Endothelial cell (in vitro differentiated cells): ENCODE data around the gene MCU. TPM values are rescaled to one million over a fixed set of nuclear protein-coding genes. Genes with fewer than 3 reads are reported as not detected.

ENCODE experiments used
- DNase-seq: peaks from one replicate; pipeline ENCODE4 v3.0.0; 2021; ENCODE audit warnings: low spot score
- H3K27ac Mint-ChIP-seq: one replicate; pipeline ENCODE4 v1.8.0; 2021; ENCODE audit warnings: mixed read lengths, inconsistent platforms; ENCODE audit not compliant: unreplicated experiment
- H3K27me3 Mint-ChIP-seq: one replicate; pipeline ENCODE4 v1.8.0; 2021; ENCODE audit warnings: mild to moderate bottlenecking, moderate library complexity, mixed read lengths, inconsistent platforms; ENCODE audit not compliant: unreplicated experiment
- H3K36me3 Mint-ChIP-seq: one replicate; pipeline ENCODE4 v1.8.0; 2021; ENCODE audit warnings: mild to moderate bottlenecking, low read depth, mixed read lengths, inconsistent platforms; ENCODE audit not compliant: unreplicated experiment
- H3K4me1 Mint-ChIP-seq: one replicate; pipeline ENCODE4 v1.8.0; 2021; ENCODE audit warnings: mild to moderate bottlenecking, mixed read lengths, inconsistent platforms; ENCODE audit not compliant: unreplicated experiment
- H3K4me3 Mint-ChIP-seq: one replicate; pipeline ENCODE4 v1.8.0; 2021; ENCODE audit warnings: mild to moderate bottlenecking, mixed read lengths, inconsistent platforms; ENCODE audit not compliant: unreplicated experiment
- H3K9me3 Mint-ChIP-seq: one replicate; pipeline ENCODE4 v1.8.0; 2021; ENCODE audit warnings: mixed read lengths, inconsistent platforms; ENCODE audit not compliant: unreplicated experiment
- total RNA-seq: library from RNA; stranded (reverse); fragmentation: NEBNext Ultra II Directional; extraction: Animal tissue kit (Norgen Biotek cat#: 25700); gene quantifications from one replicate; pipeline ENCODE4 v1.2.1, GENCODE V29; 2021; ENCODE audit not compliant: unreplicated experiment
- TF ChIP-seq, protein P1 (sequence below): fragments of 200-600 bp; sonication (generic); IDR thresholded peaks from one replicate; pipeline ENCODE4 v1.5.0; 2021; ENCODE audit warnings: antibody characterized with exemption; ENCODE audit not compliant: unreplicated experiment

MCU gene
- total RNA-seq, 1 donor from 2014 or later = 39.6 TPM

DNA sequence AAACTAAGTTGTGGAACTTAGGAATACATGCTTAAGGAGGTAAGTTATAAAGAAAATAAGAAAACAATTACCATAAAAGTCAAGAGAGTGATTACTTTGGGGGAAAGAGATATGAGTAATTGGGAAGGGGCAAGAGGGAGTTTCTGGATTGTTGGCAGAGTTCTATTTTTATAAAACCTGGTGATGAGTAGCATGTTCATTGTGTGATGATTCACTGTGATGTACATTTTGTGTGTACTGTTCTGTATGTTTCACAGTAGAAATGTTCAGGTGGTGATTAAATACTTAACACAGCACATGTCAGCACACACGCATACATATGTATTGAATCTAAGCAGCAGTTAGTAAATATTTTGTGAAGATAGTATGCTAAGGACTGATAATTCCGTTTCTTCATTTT is 191.9 kb downstream of the MCU start:
- peaks cover 50% of the 10 kb centered on the region for H3K36me3 Mint-ChIP-seq
- H3K4me3 Mint-ChIP-seq = no peak overlapping the region
- H3K27me3 Mint-ChIP-seq = no peaks in the 10 kb centered on the region
- H3K4me1 Mint-ChIP-seq = peaks cover 19% of the 10 kb centered on the region
- no peaks in the 10 kb centered on the region for H3K9me3 Mint-ChIP-seq
- DNase-seq = no peak
- TF ChIP-seq, protein P1, sequence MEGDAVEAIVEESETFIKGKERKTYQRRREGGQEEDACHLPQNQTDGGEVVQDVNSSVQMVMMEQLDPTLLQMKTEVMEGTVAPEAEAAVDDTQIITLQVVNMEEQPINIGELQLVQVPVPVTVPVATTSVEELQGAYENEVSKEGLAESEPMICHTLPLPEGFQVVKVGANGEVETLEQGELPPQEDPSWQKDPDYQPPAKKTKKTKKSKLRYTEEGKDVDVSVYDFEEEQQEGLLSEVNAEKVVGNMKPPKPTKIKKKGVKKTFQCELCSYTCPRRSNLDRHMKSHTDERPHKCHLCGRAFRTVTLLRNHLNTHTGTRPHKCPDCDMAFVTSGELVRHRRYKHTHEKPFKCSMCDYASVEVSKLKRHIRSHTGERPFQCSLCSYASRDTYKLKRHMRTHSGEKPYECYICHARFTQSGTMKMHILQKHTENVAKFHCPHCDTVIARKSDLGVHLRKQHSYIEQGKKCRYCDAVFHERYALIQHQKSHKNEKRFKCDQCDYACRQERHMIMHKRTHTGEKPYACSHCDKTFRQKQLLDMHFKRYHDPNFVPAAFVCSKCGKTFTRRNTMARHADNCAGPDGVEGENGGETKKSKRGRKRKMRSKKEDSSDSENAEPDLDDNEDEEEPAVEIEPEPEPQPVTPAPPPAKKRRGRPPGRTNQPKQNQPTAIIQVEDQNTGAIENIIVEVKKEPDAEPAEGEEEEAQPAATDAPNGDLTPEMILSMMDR = no peak
- no peak overlapping the region for H3K27ac Mint-ChIP-seq

DNA sequence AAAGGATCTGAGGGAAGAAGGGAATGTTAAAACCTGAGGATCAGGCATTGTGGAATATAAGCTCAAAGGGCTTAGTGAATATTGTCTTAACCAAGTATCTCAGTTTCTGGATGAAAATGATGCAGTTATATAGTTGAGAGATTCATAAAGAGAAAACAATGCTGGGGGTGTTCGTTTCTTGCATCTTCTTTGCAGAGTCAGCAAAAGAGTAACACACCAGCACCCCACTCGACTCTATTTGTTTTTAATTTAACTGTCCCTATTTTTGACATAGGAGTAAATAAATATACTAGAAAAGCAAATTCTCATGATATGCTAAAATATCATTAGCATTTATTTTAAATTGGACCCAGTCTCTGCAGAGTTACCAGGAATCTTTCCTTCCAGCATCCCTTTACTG is 194.0 kb downstream of the MCU start:
- H3K4me1 Mint-ChIP-seq = peaks cover 19% of the 10 kb centered on the region
- no peak overlapping the region for H3K27ac Mint-ChIP-seq
- H3K27me3 Mint-ChIP-seq = no peaks in the 10 kb centered on the region
- TF ChIP-seq, protein P1 = no peak
- no peaks in the 10 kb centered on the region for H3K9me3 Mint-ChIP-seq
- H3K36me3 Mint-ChIP-seq = peaks cover 42% of the 10 kb centered on the region
- DNase-seq = no peak
- H3K4me3 Mint-ChIP-seq = no peak overlapping the region

DNA sequence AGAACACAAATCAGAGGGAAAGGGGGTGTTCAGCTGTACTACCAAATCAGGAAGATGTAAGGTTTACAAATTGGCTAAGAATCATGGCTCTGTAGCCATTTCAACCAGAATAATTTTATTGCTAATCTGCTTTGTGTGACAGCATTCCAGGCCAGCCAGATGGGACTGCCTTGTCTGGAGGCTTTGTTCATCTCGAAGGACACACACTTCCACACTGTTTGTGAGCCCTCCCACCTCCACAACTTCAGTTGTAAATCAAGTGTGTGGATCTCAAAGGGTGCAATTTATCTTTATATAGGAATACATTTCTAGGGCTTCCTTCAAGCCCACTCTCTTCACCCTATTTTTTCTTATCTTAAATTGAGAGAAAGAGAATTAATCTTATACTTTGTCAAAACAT is 194.7 kb downstream of the MCU start:
- no peak for DNase-seq
- H3K27ac Mint-ChIP-seq = peak overlapping the region; percentile 81
- H3K36me3 Mint-ChIP-seq = peaks cover 37% of the 10 kb centered on the region
- H3K9me3 Mint-ChIP-seq = no peaks in the 10 kb centered on the region
- TF ChIP-seq, protein P1 = no peak
- no peaks in the 10 kb centered on the region for H3K27me3 Mint-ChIP-seq
- H3K4me1 Mint-ChIP-seq = peaks cover 19% of the 10 kb centered on the region
- H3K4me3 Mint-ChIP-seq = no peak overlapping the region

DNA sequence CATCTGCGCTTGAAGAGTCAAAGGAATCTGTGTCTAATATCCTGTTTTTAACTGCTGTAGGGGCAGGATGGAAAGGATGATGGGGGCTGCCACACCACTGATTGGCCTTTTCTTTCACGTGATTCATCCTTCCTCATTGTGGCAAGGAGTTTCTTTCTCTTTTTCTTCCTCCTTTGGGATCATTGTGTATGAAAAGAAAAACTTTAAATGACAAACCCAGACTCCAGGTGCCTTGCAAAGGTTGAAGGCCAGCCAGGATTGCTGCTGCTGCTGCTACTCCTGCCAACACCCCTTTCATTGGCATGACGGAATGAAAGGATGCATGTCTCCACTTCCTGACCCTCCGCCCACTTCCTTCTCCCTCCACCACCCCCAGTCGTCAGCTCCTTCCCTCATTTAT is 195.1 kb downstream of the MCU start:
- Mint-ChIP-seq H3K4me1 (peaks cover 20% of the 10 kb centered on the region), H3K36me3 (peaks cover 33% of the 10 kb centered on the region), H3K27me3 (no peaks in the 10 kb centered on the region), H3K9me3 (no peaks in the 10 kb centered on the region), H3K27ac (peak overlapping the region; percentile 81), H3K4me3 (no peak overlapping the region)
- no peak for DNase-seq
- TF ChIP-seq, protein P1 = no peak

DNA sequence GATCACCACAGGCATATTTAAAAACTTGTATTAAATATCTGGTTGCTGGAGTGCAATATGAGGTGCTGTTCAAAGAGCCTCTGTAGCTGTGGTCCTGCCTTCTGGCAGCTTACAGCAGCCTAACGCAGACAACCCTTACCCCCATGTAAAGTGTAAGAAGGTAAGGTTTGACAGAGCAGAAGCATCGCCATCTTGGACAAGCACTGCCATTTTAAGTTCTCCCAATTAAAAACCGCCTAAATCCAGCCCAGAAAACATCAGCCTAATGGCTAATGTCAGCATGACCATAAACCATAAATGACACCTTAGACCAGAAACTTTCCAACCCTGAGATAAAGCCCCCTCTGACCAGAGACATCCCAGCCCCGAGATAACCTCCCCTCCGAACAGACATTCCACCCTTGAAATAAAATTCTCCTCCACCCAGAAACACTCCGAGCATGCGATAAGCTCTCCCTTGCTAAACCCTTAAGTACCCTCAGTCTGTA is 196.3 kb downstream of the MCU start:
- no peaks in the 10 kb centered on the region for H3K27me3 Mint-ChIP-seq
- H3K4me1 Mint-ChIP-seq = peaks cover 25% of the 10 kb centered on the region
- H3K27ac Mint-ChIP-seq = no peak overlapping the region
- H3K9me3 Mint-ChIP-seq = no peaks in the 10 kb centered on the region
- TF ChIP-seq, protein P1 = no peak
- DNase-seq = no peak
- H3K4me3 Mint-ChIP-seq = peak overlapping the region; percentile 34
- H3K36me3 Mint-ChIP-seq = peaks cover 26% of the 10 kb centered on the region
